Ovary (tissue), 9 donors: ENCODE results near the gene ABCA10. TPM values are rescaled to one million over a fixed set of nuclear protein-coding genes. Genes with fewer than 3 reads are reported as not detected.
A peak's percentile ranks its signal among the peaks of the same experiment; 100 is the strongest.

Experiments
- DNase-seq, 5 donors: peaks; one replicate each; pipeline ENCODE4 v3.0.0-alpha.2; 2019 to 2020
- H3K27ac ChIP-seq, 2 donors: fragments of 200-600 bp; one replicate each; pipeline versions ENCODE4 v1.5.1 to v1.8.0; 2019 to 2022
- H3K27me3 ChIP-seq: fragments of 200-600 bp; one replicate; pipeline ENCODE4 v1.8.0; 2022
- H3K36me3 ChIP-seq: fragments of 200-600 bp; sonication (generic); one replicate; pipeline ENCODE4 v1.5.1; 2019
- H3K4me1 ChIP-seq: one replicate; pipeline ENCODE4 v1.8.1; 2013; ENCODE audit warnings: mild to moderate bottlenecking, moderate library complexity; ENCODE audit not compliant: insufficient read depth
- H3K4me3 ChIP-seq: fragments of 200-600 bp; sonication (generic); one replicate; pipeline ENCODE4 v1.5.1; 2017
- H3K9me3 ChIP-seq, 2 donors: fragments of 200-600 bp in 1 of 2; sonication (generic) in 1 of 2; one replicate each; pipeline versions ENCODE4 v1.5.1 to v1.8.1; 2013 to 2019; ENCODE audit warnings: mild to moderate bottlenecking in 1 of 2, moderate library complexity in 1 of 2
- EP300 ChIP-seq: sonication (generic); formaldehyde crosslinking; IDR thresholded peaks from one replicate; pipeline ENCODE4 v1.6.1; 2017; ENCODE audit warnings: antibody characterized with exemption
- POLR2A ChIP-seq: fragments of 450-650 bp; IDR thresholded peaks from one replicate; pipeline ENCODE4 v1.6.1; 2017; ENCODE audit warnings: antibody characterized with exemption, mild to moderate bottlenecking, moderate library complexity
- WGBS, 3 donors: extraction: QIAGEN DNeasy Blood & Tissue Kit in 1 of 3; methylation state at CpG; one replicate each; pipeline versions ENCODE4 v1.1.5 to v1.1.7; 2013 to 2017; 5-methylcytosine and 5-hydroxymethylcytosine counted together
- intact Hi-C, 4 donors: fragments of 100-400 bp; cut with DNase I; formaldehyde crosslinking; loops; one replicate each; pipeline versions ENCODE4 v1.11.0 to v1.15.1; 2022 to 2023
- polyA plus RNA-seq, 2 donors: library from polyadenylated mRNA; stranded (reverse); fragments of 200-250 nt in 1 of 2; fragments of 350-450 nt in 1 of 2; fragmentation: Illumina TruSeq in 1 of 2; extraction: RNeasy Lipid Tissue Mini Kit (QIAGEN cat#74804) in 1 of 2; gene quantifications; one replicate each; pipeline ENCODE4 v1.2.3, GENCODE V29; 2013 to 2014
- total RNA-seq, 7 donors: library from RNA; depleted of rRNA in 2 of 7; stranded (reverse); fragments of >200 nt in 2 of 7; fragmentation: NEBNext Ultra II Directional in 3 of 7; extraction: Animal tissue kit (Norgen Biotek cat#: 25700) in 3 of 7; gene quantifications; one replicate each; pipeline versions ENCODE4 v1.1.0 to v1.2.4, GENCODE V29; 2016 to 2023
- TF ChIP-seq, protein P1 (sequence below), 3 donors: fragments of 450-650 bp in 2 of 3; fragments of 200-600 bp in 1 of 3; IDR thresholded peaks; one replicate each; pipeline versions ENCODE4 v1.5.1 to v1.8.0; 2016 to 2022; ENCODE audit warnings: antibody characterized with exemption in 3 of 3, mild to moderate bottlenecking in 1 of 3
- donor health status: DM: no; HTN: no; CAD: no; lungs with moderate emphysema.
- donor health status: DM: no; HTN: no; CAD: no.
- donor health status: Bipolar disorder and iron deficiency.
- donor health status: DM: yes; HTN: yes; CAD: no.
- donor health status: DM: no; HTN: no; CAD: no.
- donor health status: DM: yes; HTN: yes; CAD: no.

The ABCA10 gene
- total and polyA plus RNA-seq, 9 donors: 18.8 to 65.7 (median 32.0) TPM

DNA sequence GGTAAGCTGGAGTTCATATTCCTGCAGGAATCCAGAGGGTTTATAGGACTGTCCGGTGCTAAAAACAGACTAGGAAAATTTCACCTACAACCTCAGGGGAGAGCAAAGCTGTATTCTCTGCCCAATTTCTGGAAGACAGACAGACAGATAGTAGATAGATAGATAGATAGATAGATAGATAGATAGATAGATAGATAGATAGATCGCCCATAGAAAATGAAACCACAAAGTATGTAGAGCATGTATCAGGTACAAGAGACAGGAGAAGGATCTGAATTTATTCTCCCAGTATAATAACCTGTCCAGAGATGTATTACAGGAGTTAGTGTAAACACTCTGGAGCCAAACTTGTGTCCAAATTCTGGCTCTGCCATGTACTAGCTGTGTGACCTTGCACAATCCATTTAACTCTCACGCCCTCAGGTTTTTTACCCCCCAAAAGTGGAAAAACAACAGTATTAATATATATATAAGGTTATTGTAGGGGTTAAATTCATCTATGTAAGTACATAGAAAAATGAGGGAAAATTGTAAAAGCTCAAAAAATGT is 84.9 kb downstream of the ABCA10 start:
- Histone ChIP-seq H3K36me3 (no peaks in the 10 kb centered on the region), H3K27me3 (no peaks in the 10 kb centered on the region), H3K4me1 (peaks cover 3% of the 10 kb centered on the region), H3K9me3 (no peaks in the 10 kb centered on the region), H3K4me3 (no peak overlapping the region), H3K27ac (no peak overlapping the region)
- intact Hi-C loops: no loop called here
- TF ChIP-seq EP300 (no peak), POLR2A (no peak)
- TF ChIP-seq, protein P1, sequence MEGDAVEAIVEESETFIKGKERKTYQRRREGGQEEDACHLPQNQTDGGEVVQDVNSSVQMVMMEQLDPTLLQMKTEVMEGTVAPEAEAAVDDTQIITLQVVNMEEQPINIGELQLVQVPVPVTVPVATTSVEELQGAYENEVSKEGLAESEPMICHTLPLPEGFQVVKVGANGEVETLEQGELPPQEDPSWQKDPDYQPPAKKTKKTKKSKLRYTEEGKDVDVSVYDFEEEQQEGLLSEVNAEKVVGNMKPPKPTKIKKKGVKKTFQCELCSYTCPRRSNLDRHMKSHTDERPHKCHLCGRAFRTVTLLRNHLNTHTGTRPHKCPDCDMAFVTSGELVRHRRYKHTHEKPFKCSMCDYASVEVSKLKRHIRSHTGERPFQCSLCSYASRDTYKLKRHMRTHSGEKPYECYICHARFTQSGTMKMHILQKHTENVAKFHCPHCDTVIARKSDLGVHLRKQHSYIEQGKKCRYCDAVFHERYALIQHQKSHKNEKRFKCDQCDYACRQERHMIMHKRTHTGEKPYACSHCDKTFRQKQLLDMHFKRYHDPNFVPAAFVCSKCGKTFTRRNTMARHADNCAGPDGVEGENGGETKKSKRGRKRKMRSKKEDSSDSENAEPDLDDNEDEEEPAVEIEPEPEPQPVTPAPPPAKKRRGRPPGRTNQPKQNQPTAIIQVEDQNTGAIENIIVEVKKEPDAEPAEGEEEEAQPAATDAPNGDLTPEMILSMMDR (IDR thresholded peaks at IDR 0.05): no peak
- no peak for DNase-seq
- 78 to 85% (median 81%) methylated on average over 3 of the region's 3 CpGs for WGBS, 3 donors

DNA sequence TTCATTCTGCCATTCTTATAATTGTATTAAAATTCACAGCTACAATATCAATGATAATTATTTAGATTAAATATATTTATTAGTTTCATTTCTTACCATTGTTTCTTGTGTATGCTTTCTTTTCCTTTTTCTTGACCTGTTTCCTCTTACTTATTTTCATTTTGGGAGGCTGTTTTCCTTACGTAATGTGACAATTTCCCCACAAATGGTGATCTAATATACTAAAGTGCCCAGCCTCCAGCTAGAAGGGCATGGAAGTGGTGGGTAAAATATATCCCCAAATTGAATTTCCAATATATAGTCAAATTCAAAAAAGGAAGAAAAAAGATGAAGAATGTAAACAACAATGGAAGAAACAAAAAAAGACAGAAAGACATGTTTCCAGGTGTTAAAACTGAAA is 85.5 kb downstream of the ABCA10 start:
- intact Hi-C loops: no loop called here
- Histone ChIP-seq H3K27ac (no peak overlapping the region), H3K36me3 (no peaks in the 10 kb centered on the region), H3K9me3 (no peaks in the 10 kb centered on the region), H3K27me3 (no peaks in the 10 kb centered on the region), H3K4me1 (peaks cover 3% of the 10 kb centered on the region), H3K4me3 (no peak overlapping the region)
- WGBS, 3 donors: 65 to 91% (median 90%) methylated on average over 1 of the region's 1 CpG
- TF ChIP-seq, protein P1 (IDR thresholded peaks at IDR 0.05): no peak
- TF ChIP-seq POLR2A (no peak), EP300 (no peak)
- no peak for DNase-seq

DNA sequence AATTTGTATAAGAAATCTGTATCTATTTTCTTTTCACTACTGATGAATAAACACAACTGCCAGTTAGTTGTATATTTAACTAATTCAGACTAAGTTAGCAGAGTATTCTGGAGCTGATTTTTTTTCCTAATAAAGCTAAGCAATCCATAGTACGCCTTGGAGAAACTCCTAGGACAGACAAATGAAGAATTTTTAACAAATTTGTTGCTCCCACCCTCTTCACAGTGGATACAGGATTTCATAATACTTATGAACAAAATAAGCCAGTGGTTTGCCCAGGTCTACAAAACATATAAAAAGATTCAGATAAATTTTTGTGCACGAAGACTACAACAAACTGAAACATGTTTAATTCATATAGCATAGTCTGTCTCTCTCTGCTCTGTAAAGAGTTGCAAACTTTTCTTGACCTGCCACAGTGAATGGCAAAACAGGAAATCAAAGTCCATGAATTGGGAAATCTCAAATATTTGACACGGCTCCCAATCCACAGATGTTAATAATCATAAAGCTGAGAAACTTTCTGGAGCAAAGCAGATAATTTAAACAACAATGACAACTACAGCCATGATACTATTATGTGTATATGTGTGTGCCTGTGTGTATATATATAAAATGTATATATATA is 86.3 kb downstream of the ABCA10 start:
- Histone ChIP-seq H3K27ac (peak overlapping the region in 1 of 2 donors; percentile 56), H3K4me3 (no peak overlapping the region), H3K27me3 (no peaks in the 10 kb centered on the region), H3K4me1 (peaks cover 3% of the 10 kb centered on the region), H3K36me3 (no peaks in the 10 kb centered on the region), H3K9me3 (no peaks in the 10 kb centered on the region)
- DNase-seq: no peak
- 13 to 19% (median 14%) methylated on average over 3 of the region's 3 CpGs for WGBS, 3 donors
- TF ChIP-seq, protein P1 (IDR thresholded peaks at IDR 0.05): no peak
- TF ChIP-seq POLR2A (no peak), EP300 (no peak)
- intact Hi-C loops: no loop called here

DNA sequence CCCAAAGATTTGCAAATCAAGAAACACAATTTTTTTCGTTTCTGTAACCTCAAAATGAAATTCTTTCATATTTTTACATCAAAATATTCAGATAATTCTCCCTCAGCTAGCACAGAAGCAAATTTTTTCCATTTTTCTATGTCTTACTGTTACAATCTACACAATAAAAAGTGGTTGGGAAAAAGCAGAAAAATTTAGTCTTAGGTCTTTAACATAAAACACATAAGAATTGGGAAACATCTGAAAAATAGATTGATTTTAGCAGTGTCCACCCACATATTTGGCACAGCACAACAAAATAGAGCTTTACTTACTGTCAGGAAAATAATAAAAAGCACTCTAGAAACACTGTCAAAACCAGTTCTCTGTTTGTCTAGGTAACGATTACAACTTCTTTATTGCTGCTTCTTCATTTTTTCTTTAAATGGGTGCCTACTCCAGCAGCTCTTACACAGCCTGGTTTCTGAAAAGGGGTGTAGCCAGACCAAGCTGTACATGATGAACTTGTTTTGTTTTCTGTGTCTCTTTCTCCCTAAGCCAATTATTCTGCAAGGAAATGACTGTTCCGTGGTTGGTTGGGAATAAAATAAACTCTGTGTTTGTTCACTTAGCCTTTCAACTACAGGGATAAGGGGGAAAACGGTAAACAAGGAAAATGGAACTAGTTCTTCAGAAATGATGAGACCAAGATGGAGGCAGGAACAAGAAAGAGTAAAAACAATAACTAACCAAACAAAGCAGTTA is 87.0 kb downstream of the ABCA10 start, which contains the start of gene ABCA6:
ABCA6 (minus strand) TSS at position 465 of the 744 bp plus-strand sequence. CDS start 1,192 bp downstream, outside the sequence.
- DNase-seq: no peak
- peak within 1 kb of the TSS; percentile 34 for H3K4me3 ChIP-seq
- H3K9me3 ChIP-seq: no peaks in the 10 kb centered on the region
- peaks cover 3% of the 10 kb centered on the region for H3K4me1 ChIP-seq
- 5 to 12% (median 9%) methylated on average over 4 of the region's 4 CpGs for WGBS, 3 donors
- intact Hi-C loops: no loop called here
- TF ChIP-seq EP300: no peak
- TF ChIP-seq POLR2A: no peak
- TF ChIP-seq, protein P1 (IDR thresholded peaks at IDR 0.05): no peak
- no peaks in the 10 kb centered on the region for H3K36me3 ChIP-seq
- peak within 1 kb of the TSS in 1 of 2 donors; percentile 56 for H3K27ac ChIP-seq
- H3K27me3 ChIP-seq: no peaks in the 10 kb centered on the region
